ENCODE results near the gene SLC44A1.

DNA sequence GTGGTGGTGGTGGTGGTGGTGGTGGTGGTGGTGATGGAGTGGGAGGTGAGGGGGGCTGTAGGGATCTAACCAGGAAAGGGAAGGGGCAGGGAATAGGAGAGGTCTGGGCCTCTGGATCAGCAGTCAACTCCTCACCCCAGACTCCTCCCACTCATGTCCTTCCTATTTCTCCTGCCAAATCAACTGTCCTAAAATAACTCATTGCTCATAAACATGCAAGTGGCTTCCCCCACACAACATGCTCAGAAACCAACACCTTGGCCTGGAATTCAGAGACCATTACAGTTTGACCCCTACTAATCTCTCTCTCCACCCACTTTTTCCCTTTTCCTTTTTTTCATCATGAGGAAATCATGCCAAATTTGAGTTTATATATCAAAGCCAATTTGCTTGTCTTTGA is 195.0 kb downstream of the SLC44A1 start:
- TF ChIP-seq CTCF (IDR thresholded peaks at IDR 0.05) (no peak), ZFX (IDR thresholded peaks at IDR 0.05; ENCODE audit: borderline replicate concordance) (no peak)
